Ishikawa (cell line): ENCODE measurements around the gene MRPL10.

Source experiments
- CEBPB ChIP-seq: IDR thresholded peaks from 2 replicates; pipeline ENCODE4 v1.6.1; 2012
- CREB1 ChIP-seq: IDR thresholded peaks from 2 replicates; pipeline ENCODE4 v1.6.1; 2012; ENCODE audit warnings: low read depth
- EGR1 ChIP-seq: IDR thresholded peaks from 2 replicates; pipeline ENCODE4 v1.6.1; 2012
- EP300 ChIP-seq: IDR thresholded peaks from 2 replicates; pipeline ENCODE4 v1.6.1; 2012; ENCODE audit warnings: borderline replicate concordance
- FOXM1 ChIP-seq: IDR thresholded peaks from 2 replicates; pipeline ENCODE4 v1.6.1; 2012; ENCODE audit warnings: low read depth, borderline replicate concordance
- MAX ChIP-seq: IDR thresholded peaks from 2 replicates; pipeline ENCODE4 v1.6.1; 2012
- NFIC ChIP-seq: IDR thresholded peaks from 2 replicates; pipeline ENCODE4 v1.6.1; 2012
- RAD21 ChIP-seq: IDR thresholded peaks from 2 replicates; pipeline ENCODE4 v1.6.1; 2012; ENCODE audit warnings: low read depth
- REST ChIP-seq: IDR thresholded peaks from 2 replicates; pipeline ENCODE4 v1.6.1; 2012; ENCODE audit warnings: low read depth, mild to moderate bottlenecking
- TAF1 ChIP-seq: IDR thresholded peaks from 2 replicates; pipeline ENCODE4 v1.6.1; 2012; ENCODE audit warnings: low read depth, mild to moderate bottlenecking
- TCF12 ChIP-seq: IDR thresholded peaks from 2 replicates; pipeline ENCODE4 v1.6.1; 2012; ENCODE audit warnings: low read depth
- TEAD4 ChIP-seq: IDR thresholded peaks from 2 replicates; pipeline ENCODE4 v1.6.1; 2012
- USF1 ChIP-seq: IDR thresholded peaks from 2 replicates; pipeline ENCODE4 v1.6.1; 2012
- YY1 ChIP-seq: IDR thresholded peaks from 2 replicates; pipeline ENCODE4 v1.6.1; 2012; ENCODE audit warnings: low read depth
- ZBTB7A ChIP-seq: IDR thresholded peaks from 2 replicates; pipeline ENCODE4 v1.6.1; 2012; ENCODE audit warnings: low read depth

MRPL10 gene

GRCh38 chr17:47806026-47806912 lies 25.1 kb downstream of the MRPL10 start:
- no peak for TF ChIP-seq CREB1
- TF ChIP-seq TEAD4, result no peak
- no peak for TF ChIP-seq NFIC
- no peak for TF ChIP-seq EP300
- no peak for TF ChIP-seq MAX
- TF ChIP-seq FOXM1, result no peak
- TF ChIP-seq USF1, result no peak
- no peak for TF ChIP-seq REST
- TF ChIP-seq EGR1, result no peak
- TF ChIP-seq YY1, result no peak
- no peak for TF ChIP-seq TCF12
- no peak for TF ChIP-seq TAF1
- no peak for TF ChIP-seq ZBTB7A
- no peak for TF ChIP-seq RAD21
- no peak for TF ChIP-seq CEBPB

GRCh38 chr17:47804461-47804860 lies 26.9 kb downstream of the MRPL10 start:
- TF ChIP-seq CREB1 (no peak), REST (no peak), USF1 (no peak), NFIC (no peak), TAF1 (no peak), ZBTB7A (no peak), CEBPB (no peak), EP300 (no peak)

- no peak for TF ChIP-seq REST
- TF ChIP-seq TAF1, result no peak
- TF ChIP-seq YY1, result no peak
- TF ChIP-seq MAX, result no peak
Measured at GRCh38 chr17:47803751-47804150, 27.6 kb downstream of the MRPL10 start.

GRCh38 chr17:47803201-47803600 lies 28.1 kb downstream of the MRPL10 start:
- no peak for TF ChIP-seq NFIC

- no peak for TF ChIP-seq CREB1
- TF ChIP-seq RAD21, result peak; percentile 86
Measured at GRCh38 chr17:47802341-47803022, 28.9 kb downstream of the MRPL10 start.
